DMS 273 treated with DMSO at 0.1 percent for 48 hours (cell line): ENCODE results near the gene TBCEL.
"Not testable (repeated sequence)": the region's sequence is repeated elsewhere in the genome, so short reads cannot be mapped to it uniquely, and the experiment has no call there.

Experiments
- DNase-seq: peaks from one replicate; lab custom pipeline; 2025; lab: John Stamatoyannopoulos, UW

The TBCEL gene, protein sequence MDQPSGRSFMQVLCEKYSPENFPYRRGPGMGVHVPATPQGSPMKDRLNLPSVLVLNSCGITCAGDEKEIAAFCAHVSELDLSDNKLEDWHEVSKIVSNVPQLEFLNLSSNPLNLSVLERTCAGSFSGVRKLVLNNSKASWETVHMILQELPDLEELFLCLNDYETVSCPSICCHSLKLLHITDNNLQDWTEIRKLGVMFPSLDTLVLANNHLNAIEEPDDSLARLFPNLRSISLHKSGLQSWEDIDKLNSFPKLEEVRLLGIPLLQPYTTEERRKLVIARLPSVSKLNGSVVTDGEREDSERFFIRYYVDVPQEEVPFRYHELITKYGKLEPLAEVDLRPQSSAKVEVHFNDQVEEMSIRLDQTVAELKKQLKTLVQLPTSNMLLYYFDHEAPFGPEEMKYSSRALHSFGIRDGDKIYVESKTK

DNA sequence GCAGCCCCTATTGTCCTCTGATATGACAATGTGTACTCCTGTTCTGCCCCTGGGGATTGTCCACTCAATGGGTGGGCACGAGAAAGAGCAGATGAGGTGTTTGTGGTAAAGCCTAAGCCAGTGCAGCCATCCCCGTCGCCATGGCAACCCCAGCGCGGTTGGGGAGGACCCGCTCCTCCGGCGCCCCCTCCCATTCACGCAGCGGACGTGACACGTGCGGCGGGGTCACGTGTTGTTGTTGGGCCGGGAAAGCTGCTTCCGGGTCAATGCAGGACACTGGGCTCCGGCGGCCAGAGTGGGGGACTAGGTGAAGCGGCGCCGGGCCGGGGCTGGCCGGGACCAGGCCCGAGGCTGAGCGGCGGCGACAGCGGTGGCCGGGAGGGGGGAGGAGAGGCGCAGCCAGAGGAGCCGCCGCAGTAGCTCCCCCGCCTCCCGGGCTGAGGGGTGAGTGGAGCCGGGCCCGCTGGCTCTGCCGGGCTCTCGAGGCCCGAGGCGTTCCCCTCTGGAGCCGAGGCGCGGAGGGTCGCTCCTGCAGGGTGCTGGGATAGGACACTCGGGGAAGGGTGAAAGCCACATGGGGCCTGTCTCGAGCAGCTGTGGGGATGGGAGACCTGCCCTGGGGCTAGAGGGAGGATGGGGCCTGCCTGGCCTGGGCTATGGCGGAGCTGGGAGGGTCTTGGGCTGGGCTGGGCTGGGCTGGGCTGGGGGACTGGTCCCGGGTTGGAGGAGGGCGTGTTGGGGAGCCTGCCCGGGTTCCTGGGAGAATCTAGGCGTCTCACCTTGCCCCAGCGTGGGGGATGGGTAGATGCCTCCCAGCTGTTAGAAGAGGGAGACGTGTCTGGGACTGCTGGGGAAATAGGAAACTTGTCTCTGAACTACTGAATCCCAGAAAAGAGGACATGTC, at the start of gene TBCEL:
TBCEL (plus strand) TSS at position 255 of the 904 bp plus-strand sequence. CDS start 21,589 bp downstream, outside the sequence.
- peak; percentile 9 for DNase-seq

DNA sequence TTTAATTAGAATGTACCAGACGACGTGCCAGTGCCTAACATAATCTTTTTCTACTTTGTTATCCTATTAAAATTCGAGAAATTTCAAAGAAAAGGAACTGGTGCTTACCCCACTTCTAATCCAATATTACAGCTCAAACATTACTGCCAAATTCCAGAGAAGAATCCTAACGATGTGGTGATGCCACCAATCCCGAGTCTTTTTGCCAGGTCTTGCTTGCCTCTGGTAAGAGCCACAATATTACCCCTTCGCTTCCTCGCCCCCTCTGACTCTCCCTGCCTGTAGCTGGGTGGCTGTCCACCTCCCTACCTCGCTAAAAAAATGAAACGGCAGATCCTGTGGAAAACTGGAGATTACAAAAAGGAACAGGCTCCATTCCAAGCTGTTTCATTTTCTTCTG, 49.4 kb upstream of the TBCEL start:
- DNase-seq: no peak

DNA sequence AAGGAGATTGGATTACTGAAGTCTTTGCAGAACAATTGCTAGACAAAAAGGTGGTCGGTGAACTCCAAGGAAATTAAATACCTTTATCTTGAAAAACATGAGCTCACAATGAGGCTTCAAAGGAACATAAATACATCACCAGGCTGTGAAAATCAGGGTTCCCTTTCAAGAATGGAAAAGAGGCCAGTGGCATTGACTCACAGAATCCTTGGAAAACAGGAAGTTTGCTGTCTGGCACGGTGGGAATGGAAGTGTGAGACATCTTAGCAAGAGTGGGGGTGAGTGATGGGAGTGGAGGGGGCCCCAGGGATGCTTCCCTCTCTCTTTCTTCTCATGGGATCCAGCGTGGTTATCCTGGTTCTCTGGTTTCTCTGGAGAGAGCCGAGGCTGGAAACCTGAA, 48.9 kb upstream of the TBCEL start:
- no peak for DNase-seq

DNA sequence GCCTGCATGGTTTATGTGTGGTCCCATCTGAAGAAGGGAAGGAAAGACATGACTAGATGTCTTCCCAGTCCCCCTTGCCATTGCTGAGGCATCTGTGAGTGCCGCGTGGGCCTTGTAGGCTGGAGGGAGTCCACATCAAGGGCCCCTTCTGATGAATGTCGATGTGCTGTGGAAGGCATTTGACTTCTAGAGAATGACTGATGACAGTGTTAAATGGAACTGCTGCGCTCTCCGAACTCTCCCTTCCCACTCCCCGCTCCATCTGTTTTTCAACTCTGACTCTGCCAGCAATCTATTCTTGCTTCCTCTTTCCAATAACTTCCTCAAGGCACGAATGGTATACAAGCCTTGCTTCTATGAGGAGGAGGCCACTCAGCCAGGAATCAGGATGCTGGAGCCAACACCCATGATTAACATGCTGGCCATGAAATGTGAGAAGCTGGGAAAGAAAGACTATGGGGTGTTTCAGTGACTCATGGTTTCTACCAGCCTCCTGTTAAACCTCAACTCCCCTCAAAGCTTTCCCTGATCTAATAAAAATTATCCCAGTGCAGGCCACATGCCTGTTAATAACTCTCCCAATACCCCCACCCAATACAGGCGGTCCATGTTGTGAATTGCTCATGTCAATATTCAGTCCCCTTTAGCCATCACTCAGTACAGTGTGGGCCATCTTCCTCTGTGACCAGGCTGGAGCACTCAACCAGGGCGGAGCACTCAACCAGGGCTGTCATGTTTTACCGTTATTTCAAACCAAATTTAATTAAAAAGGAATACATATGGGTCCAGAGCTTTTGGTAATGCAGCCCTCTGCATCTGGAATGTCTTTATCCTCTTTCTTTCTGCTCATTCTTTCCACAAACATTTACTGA, 46.4 kb upstream of the TBCEL start:
- DNase-seq: no peak

GRCh38 chr11:120978701-120979100, 45.2 kb upstream of the TBCEL start:
- no peak for DNase-seq

GRCh38 chr11:120985718-120986569, 38.0 kb upstream of the TBCEL start:
- DNase-seq: no peak

- DNase-seq: no peak
These were observed 35.3 kb upstream of the TBCEL start for GRCh38 chr11:120988603-120989002.

- DNase-seq: no peak
These were observed 31.8 kb upstream of the TBCEL start for GRCh38 chr11:120991830-120992686.

- no peak for DNase-seq
These were observed 29.6 kb upstream of the TBCEL start for GRCh38 chr11:120994091-120994859.

DNA sequence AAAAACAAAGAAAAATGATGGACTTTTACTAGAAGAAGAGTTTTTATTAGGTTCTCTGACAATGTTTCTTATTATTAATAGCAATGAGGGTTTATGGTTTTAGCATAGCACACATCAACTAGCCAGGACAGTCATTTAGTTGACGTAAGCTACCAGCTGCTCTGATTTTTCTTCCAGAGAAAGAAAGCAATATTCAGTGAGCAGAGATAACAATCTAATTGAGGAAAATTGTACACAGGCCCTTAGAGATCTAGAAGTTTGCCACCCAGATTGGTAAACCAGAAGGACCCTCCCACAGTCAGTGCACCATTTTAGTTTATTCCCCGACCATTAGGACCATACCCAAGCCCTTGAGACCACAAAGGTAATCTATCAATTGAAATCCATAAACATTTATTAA, 28.7 kb upstream of the TBCEL start:
- DNase-seq: no peak

DNA sequence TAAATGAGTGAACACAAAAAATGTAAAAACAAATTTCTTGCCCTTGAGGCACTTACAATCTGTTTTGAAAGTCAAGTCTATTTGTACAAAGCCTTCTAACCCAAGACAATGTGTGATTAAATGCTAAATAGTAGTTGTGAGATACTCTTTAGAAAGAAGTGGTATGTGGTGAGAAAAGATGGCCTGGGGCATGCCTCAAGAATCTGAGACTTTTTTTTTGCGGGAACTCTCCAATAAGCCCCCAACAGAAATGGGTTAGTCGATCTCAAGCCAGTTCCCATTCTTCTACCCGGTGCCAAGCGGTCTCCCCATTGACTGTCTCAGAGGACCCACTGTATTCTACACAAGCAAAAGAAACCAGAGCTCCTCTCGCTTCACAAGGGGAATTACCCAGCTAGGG, 26.9 kb upstream of the TBCEL start:
- DNase-seq: no peak

DNA sequence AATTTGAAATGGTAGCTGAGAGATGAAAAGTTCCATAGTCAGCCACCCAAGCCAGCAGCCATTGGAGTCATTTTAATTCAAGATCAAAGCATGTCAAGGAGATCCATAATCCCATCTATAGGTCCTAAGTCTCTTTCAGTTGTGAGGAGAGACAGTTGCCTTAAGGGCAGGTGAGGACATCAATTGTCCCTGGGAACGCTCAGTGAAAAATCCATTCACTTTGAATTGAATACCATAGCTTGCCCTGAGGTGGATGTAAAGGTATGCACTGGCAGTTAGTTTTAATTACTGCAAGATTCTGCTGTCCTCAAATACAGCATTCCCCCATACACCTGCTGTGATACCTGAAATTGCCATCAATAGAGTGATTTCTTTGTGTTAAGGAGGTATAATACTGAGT, 25.3 kb upstream of the TBCEL start:
- DNase-seq: no peak

DNA sequence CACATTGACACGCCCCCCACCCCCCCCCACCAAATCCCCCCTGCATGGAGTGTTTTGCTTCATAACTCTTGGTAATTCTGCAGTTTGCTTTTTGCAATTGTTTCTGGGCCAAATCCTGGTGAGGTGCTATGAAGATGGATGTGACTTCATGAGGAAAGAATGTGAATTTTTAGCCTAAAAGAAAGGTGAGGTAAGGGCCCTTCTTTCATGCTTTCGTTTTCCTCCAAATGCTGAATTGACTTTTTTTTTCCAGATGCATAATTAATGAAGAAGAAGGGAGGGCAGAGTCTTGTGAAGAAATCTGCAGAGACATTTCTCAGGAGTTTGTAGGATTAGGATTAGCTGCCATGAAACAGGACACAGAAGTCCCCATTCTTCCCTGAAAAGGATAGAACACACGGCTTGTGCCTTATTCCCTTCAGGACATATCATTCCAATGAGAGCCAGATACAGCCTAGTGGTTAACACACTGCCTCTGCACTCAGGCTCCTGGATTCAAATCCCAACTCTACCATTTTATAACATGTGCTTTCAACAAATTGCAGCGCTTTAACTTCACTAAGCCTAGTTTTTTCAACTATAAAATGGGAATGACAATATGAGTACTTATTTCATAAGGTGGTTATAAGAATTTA, 19.6 kb upstream of the TBCEL start:
- DNase-seq: no peak

DNA sequence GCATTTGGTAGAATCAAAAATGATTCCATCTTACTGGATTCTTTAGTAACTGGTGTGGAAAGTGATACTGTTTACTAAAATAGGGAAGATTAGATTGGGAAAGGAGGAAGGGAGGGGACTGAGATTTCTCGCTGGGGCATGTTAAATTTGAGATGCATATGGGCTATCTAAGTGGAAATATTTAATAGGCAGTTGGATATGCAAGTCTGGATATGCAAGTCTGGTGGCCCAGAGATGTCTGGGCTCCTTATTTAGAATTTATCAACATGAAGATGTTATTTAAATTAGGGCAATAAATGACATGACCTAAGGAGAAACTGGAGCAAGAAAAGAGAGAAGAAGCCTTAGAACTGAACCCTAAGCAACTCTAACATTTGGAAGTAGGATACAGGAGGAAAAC, 17.0 kb upstream of the TBCEL start:
- DNase-seq: no peak

DNA sequence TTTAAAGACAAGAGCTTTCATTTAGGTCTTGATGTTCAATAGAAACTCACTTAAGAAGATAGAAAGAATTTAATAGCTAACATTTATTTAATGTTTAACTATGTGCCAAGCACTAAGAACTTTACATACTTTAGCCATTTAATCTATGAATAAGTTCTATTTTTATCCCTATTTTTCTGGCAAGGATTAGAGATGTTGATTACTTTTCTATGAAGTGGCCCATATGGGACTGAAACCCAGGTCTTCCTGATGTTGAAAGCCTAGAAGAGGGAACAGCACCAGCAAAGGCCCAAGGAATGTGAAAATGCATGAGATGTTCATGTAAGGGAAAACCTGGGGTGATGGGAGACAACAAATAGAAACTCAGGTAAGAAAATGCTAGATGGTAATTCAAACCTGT, 15.4 kb upstream of the TBCEL start:
- no peak for DNase-seq

DNA sequence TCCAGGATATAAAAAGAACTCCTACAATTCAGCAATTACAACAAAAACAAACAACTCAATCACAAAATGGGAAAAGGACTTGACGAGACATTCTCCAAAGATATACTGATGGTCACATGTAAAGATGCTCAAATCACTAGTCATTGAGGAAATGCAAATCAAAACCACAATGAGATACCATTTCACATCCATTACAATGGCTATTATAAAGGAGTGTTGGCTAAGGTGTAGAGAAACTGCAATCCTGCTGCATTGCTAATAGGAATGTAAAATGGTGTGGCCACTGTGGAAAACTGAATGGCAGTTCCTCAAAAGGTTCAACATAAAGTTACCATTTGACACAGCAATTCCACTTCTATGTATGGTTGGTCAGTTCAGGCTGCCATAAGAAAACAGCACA, 11.8 kb upstream of the TBCEL start:
- no peak for DNase-seq

DNA sequence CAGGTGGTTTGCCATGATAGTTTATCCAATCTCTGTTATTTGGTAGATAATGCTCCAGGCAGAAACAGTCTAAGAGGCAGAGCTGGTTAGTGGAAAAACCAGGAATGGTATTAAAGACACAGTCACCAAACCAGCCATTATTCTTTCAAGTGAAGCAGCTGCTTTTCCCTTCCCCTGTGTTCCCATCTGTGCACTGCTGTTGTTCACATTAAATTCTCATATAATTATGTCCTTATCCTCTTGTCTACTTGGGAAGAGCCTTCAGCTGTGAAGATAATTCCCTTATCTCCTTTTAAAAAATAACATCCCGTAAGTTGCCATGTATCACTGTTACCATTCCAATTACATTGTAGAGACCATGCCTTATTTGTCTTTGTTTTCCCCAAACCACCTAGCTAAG, 5.2 kb upstream of the TBCEL start:
- no peak for DNase-seq

GRCh38 chr11:121021718-121022117, 2.2 kb upstream of the TBCEL start:
- DNase-seq: not testable (repeated sequence)

GRCh38 chr11:121024989-121025388, 1.1 kb downstream of the TBCEL start:
- DNase-seq: no peak
